Mesothelial cell of epicardium (in vitro differentiated cells): ENCODE measurements around the gene PDGFC. TPM values are rescaled to one million over a fixed set of nuclear protein-coding genes. Genes with fewer than 3 reads are reported as not detected.

ENCODE experiments used
- DNase-seq, 2 experiments: peaks; one replicate each; pipeline ENCODE4 v3.0.0; 2021; ENCODE audit warnings: low spot score in 2 of 2; ENCODE audit not compliant: unreplicated experiment in 2 of 2
- H3K27ac Mint-ChIP-seq: 2 replicates; pipeline ENCODE4 v1.8.0; 2021; ENCODE audit warnings: mixed read lengths
- H3K27me3 Mint-ChIP-seq: 2 replicates; pipeline ENCODE4 v1.8.0; 2021; ENCODE audit warnings: low read depth, mixed read lengths
- H3K36me3 Mint-ChIP-seq: 2 replicates; pipeline ENCODE4 v1.8.0; 2021; ENCODE audit warnings: mixed read lengths
- H3K4me1 Mint-ChIP-seq: 2 replicates; pipeline ENCODE4 v1.8.0; 2021; ENCODE audit warnings: mixed read lengths
- H3K4me3 Mint-ChIP-seq: 2 replicates; pipeline ENCODE4 v1.8.0; 2021; ENCODE audit warnings: mild to moderate bottlenecking, moderate library complexity, mixed read lengths
- H3K9me3 Mint-ChIP-seq: 2 replicates; pipeline ENCODE4 v1.8.0; 2021; ENCODE audit warnings: mixed read lengths
- total RNA-seq: library from RNA; stranded (reverse); gene quantifications from 3 replicates; pipeline ENCODE4 v1.2.1, GENCODE V29; 2021
- TF ChIP-seq, protein P1 (sequence below): fragments of 200-600 bp; sonication (generic); IDR thresholded peaks from one replicate; pipeline ENCODE4 v1.5.0; 2021; ENCODE audit warnings: antibody characterized with exemption; ENCODE audit not compliant: unreplicated experiment

Gene PDGFC
- total RNA-seq, 1 donor from 2014 or later = 83.5 TPM

DNA sequence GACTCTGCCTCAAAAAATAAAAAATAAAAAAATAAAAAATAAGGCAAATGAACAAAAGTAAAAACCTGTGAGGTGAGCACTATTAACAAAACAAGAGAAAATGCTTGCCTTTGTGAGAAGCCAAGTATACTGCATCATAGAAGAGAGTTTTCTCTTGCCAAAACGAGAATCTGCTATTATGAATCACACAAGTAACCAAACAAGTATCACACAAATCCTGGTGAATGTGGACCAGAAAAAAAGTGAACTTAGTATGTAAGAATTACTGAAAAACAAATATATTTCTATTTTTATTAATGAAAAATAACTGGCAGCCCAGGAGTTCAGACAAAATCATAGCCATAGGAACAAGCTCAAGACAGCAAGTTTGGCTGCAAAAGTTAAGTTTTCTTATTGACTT, 193.5 kb downstream of the PDGFC start:
- TF ChIP-seq, protein P1, sequence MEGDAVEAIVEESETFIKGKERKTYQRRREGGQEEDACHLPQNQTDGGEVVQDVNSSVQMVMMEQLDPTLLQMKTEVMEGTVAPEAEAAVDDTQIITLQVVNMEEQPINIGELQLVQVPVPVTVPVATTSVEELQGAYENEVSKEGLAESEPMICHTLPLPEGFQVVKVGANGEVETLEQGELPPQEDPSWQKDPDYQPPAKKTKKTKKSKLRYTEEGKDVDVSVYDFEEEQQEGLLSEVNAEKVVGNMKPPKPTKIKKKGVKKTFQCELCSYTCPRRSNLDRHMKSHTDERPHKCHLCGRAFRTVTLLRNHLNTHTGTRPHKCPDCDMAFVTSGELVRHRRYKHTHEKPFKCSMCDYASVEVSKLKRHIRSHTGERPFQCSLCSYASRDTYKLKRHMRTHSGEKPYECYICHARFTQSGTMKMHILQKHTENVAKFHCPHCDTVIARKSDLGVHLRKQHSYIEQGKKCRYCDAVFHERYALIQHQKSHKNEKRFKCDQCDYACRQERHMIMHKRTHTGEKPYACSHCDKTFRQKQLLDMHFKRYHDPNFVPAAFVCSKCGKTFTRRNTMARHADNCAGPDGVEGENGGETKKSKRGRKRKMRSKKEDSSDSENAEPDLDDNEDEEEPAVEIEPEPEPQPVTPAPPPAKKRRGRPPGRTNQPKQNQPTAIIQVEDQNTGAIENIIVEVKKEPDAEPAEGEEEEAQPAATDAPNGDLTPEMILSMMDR = no peak
- H3K27ac Mint-ChIP-seq = no peak overlapping the region

GRCh38 chr4:156775813-156776212, 195.8 kb downstream of the PDGFC start:
- H3K4me3 Mint-ChIP-seq = no peak overlapping the region

More for the DNA sequence above, 193.5 kb downstream of the PDGFC start:
- Mint-ChIP-seq H3K36me3 (peaks cover 12% of the 10 kb centered on the region), H3K9me3 (peaks cover 5% of the 10 kb centered on the region), H3K27me3 (no peaks in the 10 kb centered on the region), H3K4me1 (peaks cover 29% of the 10 kb centered on the region), H3K4me3 (no peak overlapping the region)
- DNase-seq = no peak

GRCh38 chr4:156774422-156774821, 197.2 kb downstream of the PDGFC start:
- Mint-ChIP-seq H3K4me1 (peaks cover 58% of the 10 kb centered on the region), H3K4me3 (no peak overlapping the region), H3K27ac (peak overlapping the region; percentile 17), H3K36me3 (no peaks in the 10 kb centered on the region), H3K9me3 (no peaks in the 10 kb centered on the region), H3K27me3 (no peaks in the 10 kb centered on the region)
- TF ChIP-seq, protein P1 = no peak
- no peak for DNase-seq

More at GRCh38 chr4:156775813-156776212, 195.8 kb downstream of the PDGFC start:
- H3K27ac Mint-ChIP-seq = no peak overlapping the region
- peaks cover 47% of the 10 kb centered on the region for H3K4me1 Mint-ChIP-seq
- TF ChIP-seq, protein P1 = no peak
- no peak for DNase-seq
- no peaks in the 10 kb centered on the region for H3K27me3 Mint-ChIP-seq
- H3K36me3 Mint-ChIP-seq = peaks cover 6% of the 10 kb centered on the region
- peaks cover 1% of the 10 kb centered on the region for H3K9me3 Mint-ChIP-seq

DNA sequence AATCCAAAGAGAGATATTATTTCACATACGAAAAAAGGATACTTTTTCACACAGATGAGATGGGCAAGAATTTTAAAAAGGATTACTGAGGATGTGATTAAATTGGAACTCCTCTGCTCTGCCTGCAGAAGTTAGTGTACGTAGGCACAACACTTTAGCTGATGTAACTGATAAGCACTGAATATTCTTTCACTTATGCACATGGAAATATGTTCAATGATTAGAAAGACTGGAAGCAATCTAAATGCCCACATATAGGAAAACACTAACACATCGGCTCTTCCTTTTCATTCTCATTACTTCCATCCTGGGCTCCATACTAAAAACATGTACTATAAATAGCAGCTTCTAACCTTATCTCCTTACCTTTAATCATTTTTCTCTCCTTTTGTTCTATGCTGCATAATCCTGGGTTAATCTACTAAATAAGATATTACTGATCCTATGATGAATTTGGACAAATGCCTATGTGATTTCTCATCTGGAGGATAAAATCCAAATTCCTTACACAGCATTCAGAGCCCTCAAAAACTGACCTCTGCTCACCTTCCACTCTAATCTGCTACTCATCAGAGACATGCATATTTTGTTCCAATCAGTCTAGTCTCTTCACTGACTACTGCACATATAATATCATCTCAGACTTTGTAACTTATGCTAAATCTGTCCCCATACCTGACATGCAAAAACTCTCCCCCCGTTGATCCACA, 197.8 kb downstream of the PDGFC start:
- Mint-ChIP-seq H3K27ac (peak overlapping the region; percentile 17), H3K36me3 (no peaks in the 10 kb centered on the region), H3K4me3 (no peak overlapping the region), H3K9me3 (no peaks in the 10 kb centered on the region), H3K4me1 (peaks cover 54% of the 10 kb centered on the region), H3K27me3 (no peaks in the 10 kb centered on the region)
- TF ChIP-seq, protein P1 = no peak
- no peak for DNase-seq

DNA sequence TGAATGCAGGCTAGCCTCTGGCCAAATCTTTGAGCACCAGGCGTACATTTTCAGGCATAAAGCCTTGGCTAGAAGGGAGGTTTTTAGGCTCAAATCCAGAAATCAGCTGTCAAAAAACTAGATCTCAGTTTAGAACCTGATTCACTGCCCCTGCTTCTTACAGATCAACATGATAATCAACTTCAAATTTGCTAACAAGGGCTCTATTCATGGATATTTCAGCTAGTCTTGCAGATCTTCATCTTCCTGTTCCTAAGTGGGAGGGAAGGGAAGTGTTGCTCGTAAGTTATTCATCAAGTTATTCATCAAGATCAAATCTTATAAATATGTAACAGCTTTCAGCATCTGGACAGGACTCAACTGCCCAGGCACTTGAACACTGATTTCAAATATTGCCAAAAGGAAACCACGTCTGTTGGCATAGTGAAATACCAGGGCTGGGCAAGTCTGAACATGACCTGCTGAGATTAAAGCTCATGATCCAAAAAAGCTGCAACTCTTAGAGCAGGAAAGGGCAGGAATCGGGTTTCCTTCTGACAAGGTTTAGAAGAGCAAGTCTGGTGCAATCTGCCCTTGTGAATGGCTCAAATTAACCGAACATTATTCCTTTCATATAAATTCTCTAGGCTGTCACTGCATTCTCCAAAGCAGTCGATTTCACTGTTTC, 200.3 kb downstream of the PDGFC start:
- Mint-ChIP-seq H3K27me3 (no peaks in the 10 kb centered on the region), H3K27ac (peak overlapping the region; percentile 85), H3K36me3 (peaks cover 6% of the 10 kb centered on the region), H3K9me3 (no peaks in the 10 kb centered on the region), H3K4me3 (no peak overlapping the region), H3K4me1 (peaks cover 51% of the 10 kb centered on the region)
- DNase-seq = no peak
- TF ChIP-seq, protein P1 = no peak
